ENCODE results near the gene EMID1.

The EMID1 gene

DNA sequence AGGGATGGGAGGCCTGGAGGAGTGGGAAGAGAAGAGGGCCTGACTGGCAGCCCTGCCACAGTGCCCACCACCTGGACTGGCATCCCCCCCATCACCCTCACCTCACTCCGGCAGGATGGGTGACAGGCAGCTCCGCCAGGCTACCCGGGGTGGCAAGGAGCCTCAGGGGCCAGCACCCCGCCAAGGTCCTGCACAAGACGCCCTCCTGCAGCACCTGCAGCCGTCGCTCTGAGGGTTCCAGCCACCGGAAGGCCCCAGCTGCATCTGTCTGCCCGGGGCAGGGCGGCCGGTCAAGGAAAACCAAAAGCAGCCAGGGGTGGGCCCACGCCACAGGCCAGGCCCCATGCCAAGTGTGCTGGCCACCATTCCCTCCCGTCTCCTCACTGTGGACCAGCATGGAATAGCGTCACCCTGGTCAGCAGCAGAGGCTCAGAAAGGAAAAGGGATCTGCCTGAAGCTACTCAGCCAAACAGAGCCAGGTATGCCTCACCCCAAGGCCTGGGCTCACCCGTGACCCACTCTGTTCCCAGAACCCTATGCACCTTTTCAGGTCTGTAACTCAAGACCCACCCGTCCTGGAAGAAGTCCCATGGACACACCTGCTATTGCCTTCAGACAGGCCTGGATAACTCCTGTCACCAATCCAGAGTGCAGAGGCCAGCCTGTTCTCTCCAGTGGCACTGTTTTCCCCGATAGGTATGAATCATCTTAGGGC is 55.1 kb downstream of the EMID1 start:
- TF ChIP-seq, protein P1, sequence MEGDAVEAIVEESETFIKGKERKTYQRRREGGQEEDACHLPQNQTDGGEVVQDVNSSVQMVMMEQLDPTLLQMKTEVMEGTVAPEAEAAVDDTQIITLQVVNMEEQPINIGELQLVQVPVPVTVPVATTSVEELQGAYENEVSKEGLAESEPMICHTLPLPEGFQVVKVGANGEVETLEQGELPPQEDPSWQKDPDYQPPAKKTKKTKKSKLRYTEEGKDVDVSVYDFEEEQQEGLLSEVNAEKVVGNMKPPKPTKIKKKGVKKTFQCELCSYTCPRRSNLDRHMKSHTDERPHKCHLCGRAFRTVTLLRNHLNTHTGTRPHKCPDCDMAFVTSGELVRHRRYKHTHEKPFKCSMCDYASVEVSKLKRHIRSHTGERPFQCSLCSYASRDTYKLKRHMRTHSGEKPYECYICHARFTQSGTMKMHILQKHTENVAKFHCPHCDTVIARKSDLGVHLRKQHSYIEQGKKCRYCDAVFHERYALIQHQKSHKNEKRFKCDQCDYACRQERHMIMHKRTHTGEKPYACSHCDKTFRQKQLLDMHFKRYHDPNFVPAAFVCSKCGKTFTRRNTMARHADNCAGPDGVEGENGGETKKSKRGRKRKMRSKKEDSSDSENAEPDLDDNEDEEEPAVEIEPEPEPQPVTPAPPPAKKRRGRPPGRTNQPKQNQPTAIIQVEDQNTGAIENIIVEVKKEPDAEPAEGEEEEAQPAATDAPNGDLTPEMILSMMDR (IDR thresholded peaks at IDR 0.05; ENCODE audit: insufficient read depth, low read length, poor library complexity, severe bottlenecking), result no peak
- H3K36me3 ChIP-seq (ENCODE audit: control insufficient read depth, insufficient read depth, low read length), result peaks cover 11% of the 10 kb centered on the region

GRCh38 chr22:29263791-29264276 is 58.1 kb downstream of the EMID1 start:
- Histone ChIP-seq H3K27me3 (replicated peaks; ENCODE audit: control insufficient read depth, insufficient read depth, low read length) (no peaks in the 10 kb centered on the region), H3K4me3 (replicated peaks; ENCODE audit: low read depth, low read length) (no peak overlapping the region), H3K36me3 (ENCODE audit: control insufficient read depth, insufficient read depth, low read length) (peaks cover 11% of the 10 kb centered on the region)
- no peak for DNase-seq (ENCODE audit: extremely low read depth, insufficient read length)
- TF ChIP-seq, protein P1 (IDR thresholded peaks at IDR 0.05; ENCODE audit: insufficient read depth, low read length, poor library complexity, severe bottlenecking), result no peak

More for the DNA sequence above, 55.1 kb downstream of the EMID1 start:
- Histone ChIP-seq H3K4me3 (replicated peaks; ENCODE audit: low read depth, low read length) (no peak overlapping the region), H3K27me3 (replicated peaks; ENCODE audit: control insufficient read depth, insufficient read depth, low read length) (no peaks in the 10 kb centered on the region)
- DNase-seq (ENCODE audit: extremely low read depth, insufficient read length), result no peak

DNA sequence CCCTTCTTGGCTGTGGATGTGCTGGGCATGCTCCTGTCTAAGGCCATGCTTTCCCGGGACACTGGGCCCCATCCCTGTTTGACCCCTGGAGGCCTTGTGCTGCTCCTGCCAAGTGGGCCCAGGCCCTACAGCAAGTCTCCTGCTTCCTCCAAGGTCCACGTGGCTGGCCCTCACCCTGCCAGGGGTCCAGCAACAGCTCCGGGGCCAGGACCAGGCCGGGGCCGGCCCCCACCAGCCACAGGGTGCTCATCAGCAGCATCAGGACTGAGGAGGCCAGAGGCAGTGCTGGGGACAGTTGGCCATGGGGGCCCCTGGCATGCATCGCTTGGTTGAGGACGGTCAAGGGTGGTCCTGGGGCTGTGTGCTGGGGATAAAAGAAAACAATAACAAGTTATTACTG is 59.6 kb downstream of the EMID1 start:
- H3K4me3 ChIP-seq (replicated peaks; ENCODE audit: low read depth, low read length), result no peak overlapping the region
- H3K27me3 ChIP-seq (replicated peaks; ENCODE audit: control insufficient read depth, insufficient read depth, low read length), result no peaks in the 10 kb centered on the region
- no peak for DNase-seq (ENCODE audit: extremely low read depth, insufficient read length)
- TF ChIP-seq, protein P1 (IDR thresholded peaks at IDR 0.05; ENCODE audit: insufficient read depth, low read length, poor library complexity, severe bottlenecking), result no peak
- H3K36me3 ChIP-seq (ENCODE audit: control insufficient read depth, insufficient read depth, low read length), result peaks cover 11% of the 10 kb centered on the region

DNA sequence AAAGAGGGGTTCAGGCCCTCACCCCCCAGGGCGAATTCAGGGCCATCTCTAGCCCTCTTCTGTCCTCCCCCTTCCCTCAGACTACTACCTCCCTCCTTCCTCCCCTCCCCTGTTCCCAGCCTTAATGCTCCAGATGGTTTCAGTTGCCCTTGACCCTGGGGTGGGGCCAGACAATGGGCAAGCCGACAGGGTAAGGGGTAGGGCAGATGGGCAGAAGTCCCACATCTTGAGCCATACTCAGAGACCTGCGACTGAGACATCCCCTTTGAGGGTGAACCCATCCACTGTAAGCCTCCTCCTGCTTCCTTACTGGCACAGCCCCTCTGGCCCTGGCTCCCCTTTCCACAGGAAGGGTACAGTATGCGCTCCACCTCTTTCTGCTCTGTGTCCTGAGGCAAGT is 60.2 kb downstream of the EMID1 start:
- no peak overlapping the region; the same call in 1 of the 2 replicates for H3K4me3 ChIP-seq (replicated peaks; ENCODE audit: low read depth, low read length)
- TF ChIP-seq, protein P1 (IDR thresholded peaks at IDR 0.05; ENCODE audit: insufficient read depth, low read length, poor library complexity, severe bottlenecking), result no peak

GRCh38 chr22:29266564-29267461 is 61.1 kb downstream of the EMID1 start:
- TF ChIP-seq, protein P1 (IDR thresholded peaks at IDR 0.05; ENCODE audit: insufficient read depth, low read length, poor library complexity, severe bottlenecking), result no peak
- H3K4me3 ChIP-seq (replicated peaks; ENCODE audit: low read depth, low read length), result peak overlapping the region; percentile 98
- H3K36me3 ChIP-seq (ENCODE audit: control insufficient read depth, insufficient read depth, low read length), result peaks cover 11% of the 10 kb centered on the region
- no peaks in the 10 kb centered on the region for H3K27me3 ChIP-seq (replicated peaks; ENCODE audit: control insufficient read depth, insufficient read depth, low read length)
- no peak for DNase-seq (ENCODE audit: extremely low read depth, insufficient read length)

More for the DNA sequence above, 60.2 kb downstream of the EMID1 start:
- no peak for DNase-seq (ENCODE audit: extremely low read depth, insufficient read length)
- Histone ChIP-seq H3K27me3 (replicated peaks; ENCODE audit: control insufficient read depth, insufficient read depth, low read length) (no peaks in the 10 kb centered on the region), H3K36me3 (ENCODE audit: control insufficient read depth, insufficient read depth, low read length) (peaks cover 11% of the 10 kb centered on the region)
